Activated T-cell treated with anti-CD3 and anti-CD28 coated beads for 48 hours (primary cell): ENCODE data around the gene ZNF594.
"Not testable (repeated sequence)": the region's sequence is repeated elsewhere in the genome, so short reads cannot be mapped to it uniquely, and the experiment has no call there.

ENCODE experiments used
- DNase-seq: peaks from one replicate; pipeline ENCODE4 v3.0.0-alpha.2; 2020; ENCODE audit warnings: low read depth

The ZNF594 gene

GRCh38 chr17:5191541-5192417 is at the start of gene ZNF594:
Gene ZNF594, minus strand, starts transcription at chr17:5191868. Its CDS starts 7,612 bp downstream, at chr17:5184256.
- DNase-seq = peak; percentile 98

GRCh38 chr17:5239769-5240168 is 48.1 kb upstream of the ZNF594 start:
- DNase-seq = not testable (repeated sequence)

- no peak for DNase-seq
These were observed 46.7 kb upstream of the ZNF594 start for GRCh38 chr17:5238333-5238732.

GRCh38 chr17:5237541-5238016 is 45.9 kb upstream of the ZNF594 start:
- DNase-seq = peak; percentile 31

- no peak for DNase-seq
These were observed 45.4 kb upstream of the ZNF594 start for GRCh38 chr17:5236938-5237540.

- DNase-seq = no peak
These were observed 43.2 kb upstream of the ZNF594 start, which contains the start of gene SCIMP for GRCh38 chr17:5234645-5235576. Gene SCIMP, minus strand, starts transcription at chr17:5234860. Its CDS starts 105 bp downstream, at chr17:5234755.

GRCh38 chr17:5233492-5233891 is 41.8 kb upstream of the ZNF594 start:
- DNase-seq = not testable (repeated sequence)

- no peak for DNase-seq
These were observed 35.5 kb upstream of the ZNF594 start for GRCh38 chr17:5226940-5227878.

GRCh38 chr17:5225668-5226457 is 34.2 kb upstream of the ZNF594 start:
- DNase-seq = no peak

- not testable (repeated sequence) for DNase-seq
These were observed 30.2 kb upstream of the ZNF594 start for GRCh38 chr17:5221912-5222311.

GRCh38 chr17:5220074-5220473 is 28.4 kb upstream of the ZNF594 start:
- DNase-seq = no peak

GRCh38 chr17:5219536-5219935 is 27.9 kb upstream of the ZNF594 start:
- no peak for DNase-seq

GRCh38 chr17:5217562-5217961 is 25.9 kb upstream of the ZNF594 start:
- DNase-seq = not testable (repeated sequence)

GRCh38 chr17:5211458-5211857 is 19.8 kb upstream of the ZNF594 start:
- no peak for DNase-seq

GRCh38 chr17:5210614-5211252 is 19.1 kb upstream of the ZNF594 start:
- no peak for DNase-seq

- DNase-seq = no peak
These were observed 18.4 kb upstream of the ZNF594 start for GRCh38 chr17:5210091-5210490.

GRCh38 chr17:5209396-5209795 is 17.7 kb upstream of the ZNF594 start:
- DNase-seq = no peak

- DNase-seq = no peak
These were observed 12.2 kb upstream of the ZNF594 start for GRCh38 chr17:5203908-5204294.

- DNase-seq = no peak
These were observed 11.7 kb upstream of the ZNF594 start for GRCh38 chr17:5203178-5203907.
